Keratinocyte (primary cell): Measurements from ENCODE around the gene DPYSL5. TPM values are rescaled to one million over a fixed set of nuclear protein-coding genes. Genes with fewer than 3 reads are reported as not detected.

Experiments
- DNase-seq: peaks from one replicate; pipeline ENCODE4 v3.0.0-alpha.2; 2011; ENCODE audit warnings: low read depth, missing footprints, low spot score
- FAIRE-seq: peaks from 2 replicates; lab custom pipeline; 2011; peaks lifted over from hg19 to GRCh38; lab: Jason Lieb, UNC
- H2AFZ ChIP-seq: 2 replicates; pipeline ENCODE4 v1.6.0; 2012; ENCODE audit warnings: low read length, control low read depth, inconsistent platforms; ENCODE audit not compliant: control insufficient read depth
- H3K27ac ChIP-seq: 2 replicates; pipeline ENCODE4 v1.5.1; 2011; ENCODE audit warnings: low read length; ENCODE audit not compliant: control insufficient read depth, insufficient read depth
- H3K27me3 ChIP-seq: 3 replicates; pipeline ENCODE4 v1.6.0; 2011; ENCODE audit warnings: low read length; ENCODE audit not compliant: control insufficient read depth, insufficient read depth; ENCODE audit errors: extremely low read depth
- H3K36me3 ChIP-seq, 2 experiments: 2 replicates in 1 of 2; 3 replicates in 1 of 2; pipeline ENCODE4 v1.5.1; 2011; ENCODE audit warnings: low read length in 2 of 2, mild to moderate bottlenecking in 1 of 2; ENCODE audit not compliant: control insufficient read depth in 2 of 2, insufficient read depth in 2 of 2; ENCODE audit errors: extremely low read depth in 1 of 2
- H3K4me1 ChIP-seq: 3 replicates; pipeline ENCODE4 v1.5.1; 2011; ENCODE audit warnings: low read length; ENCODE audit not compliant: control insufficient read depth, insufficient read depth; ENCODE audit errors: extremely low read depth
- H3K4me2 ChIP-seq: 3 replicates; pipeline ENCODE4 v1.6.0; 2011; ENCODE audit warnings: low read depth, low read length; ENCODE audit not compliant: control insufficient read depth, insufficient read depth; ENCODE audit errors: extremely low read depth
- H3K4me3 ChIP-seq, 3 experiments: fragments of 200-600 bp in 1 of 3; sonication (generic) in 1 of 3; 2 replicates in 2 of 3; 3 replicates in 1 of 3; pipeline ENCODE4 v1.5.1; 2011 to 2016; ENCODE audit warnings: low read length in 3 of 3, mild to moderate bottlenecking in 3 of 3, control low read depth in 2 of 3, inconsistent platforms in 1 of 3, low read depth in 1 of 3, mixed read lengths in 1 of 3, mixed run types in 1 of 3, moderate library complexity in 1 of 3; ENCODE audit not compliant: control insufficient read depth in 2 of 3, insufficient read depth in 2 of 3; ENCODE audit errors: extremely low read depth in 1 of 3
- H3K79me2 ChIP-seq: 2 replicates; pipeline ENCODE4 v1.6.0; 2012; ENCODE audit warnings: low read length; ENCODE audit not compliant: control insufficient read depth, insufficient read depth
- H3K9ac ChIP-seq: 3 replicates; pipeline ENCODE4 v1.6.0; 2011; ENCODE audit warnings: low read length; ENCODE audit not compliant: control insufficient read depth, insufficient read depth; ENCODE audit errors: extremely low read depth
- H3K9me1 ChIP-seq: 3 replicates; pipeline ENCODE4 v1.6.0; 2011; ENCODE audit warnings: low read length; ENCODE audit not compliant: control insufficient read depth, insufficient read depth; ENCODE audit errors: extremely low read depth
- H3K9me3 ChIP-seq: 2 replicates; pipeline ENCODE4 v1.5.1; 2012; ENCODE audit warnings: low read depth, low read length; ENCODE audit not compliant: control insufficient read depth
- H4K20me1 ChIP-seq: 3 replicates; pipeline ENCODE4 v1.6.0; 2011; ENCODE audit warnings: low read length; ENCODE audit not compliant: control insufficient read depth, insufficient read depth; ENCODE audit errors: extremely low read depth
- CTCF ChIP-seq, 3 experiments: IDR thresholded peaks in 1 of 3; conservative IDR thresholded peaks in 1 of 3; optimal IDR thresholded peaks in 1 of 3; 2 replicates in 2 of 3; 3 replicates in 1 of 3; pipeline versions ENCODE3 to v1.5.1; 2011; ENCODE audit warnings: low read length in 3 of 3, mild to moderate bottlenecking in 3 of 3, moderate library complexity in 2 of 3, control low read depth in 1 of 3, inconsistent platforms in 1 of 3; ENCODE audit not compliant: insufficient read depth in 2 of 3; ENCODE audit errors: extremely low read depth in 1 of 3
- EZH2 ChIP-seq: IDR thresholded peaks from one replicate; pipeline ENCODE4 v1.6.1; 2012; ENCODE audit warnings: inconsistent platforms, mild to moderate bottlenecking, low read length, moderate library complexity
- dilution Hi-C: fragments of 300-500 bp; cut with MboI; formaldehyde crosslinking; loops from one replicate; pipeline ENCODE4 v1.7.0; 2020; ENCODE audit warnings: low sequenced_read_pairs; ENCODE audit not compliant: extremely low pct_ligation_motif_present
- polyA plus RNA-seq, 5 experiments: library from polyadenylated mRNA; depleted of rRNA in 3 of 5; stranded (reverse) in 3 of 5; stranded (forward) in 1 of 5; unstranded in 1 of 5; fragments of >200 nt; gene quantifications; 1 replicate in 1 of 5; 2 replicates in 3 of 5; 3 replicates in 1 of 5; pipeline versions ENCODE4 v1.2.1 to v1.2.3, GENCODE V29; 2011 to 2012; ENCODE audit warnings: missing spikeins in 2 of 5, low read depth in 1 of 5, low replicate concordance in 1 of 5

DPYSL5 gene
- polyA plus RNA-seq, 1 donor (not counting 4 experiments of a cell fraction or from before 2014, with no cell fraction given) = not detected

GRCh38 chr2:26927221-26927620, 79.3 kb downstream of the DPYSL5 start:
- peaks cover 9% of the 10 kb centered on the region for H3K27me3 ChIP-seq
- no peak for FAIRE-seq
- no peak overlapping the region for H3K4me2 ChIP-seq
- H4K20me1 ChIP-seq = no peaks in the 10 kb centered on the region
- dilution Hi-C loops = no loop called here
- H2AFZ ChIP-seq = no peak overlapping the region
- H3K9me1 ChIP-seq = no peaks in the 10 kb centered on the region
- H3K36me3 ChIP-seq = no peaks in the 10 kb centered on the region
- TF ChIP-seq CTCF (optimal IDR thresholded peaks at IDR 0.05 in 1 of 3, IDR thresholded peaks at IDR 0.05 in 1 of 3, conservative IDR thresholded peaks at IDR 0.05 in 1 of 3; ENCODE audit: extremely low read depth in 1 of 3, insufficient read depth in 2 of 3, low read length in 3 of 3) = no peak
- no peak for TF ChIP-seq EZH2
- H3K4me3 ChIP-seq = no peak overlapping the region
- no peaks in the 10 kb centered on the region for H3K9me3 ChIP-seq
- DNase-seq = no peak
- no peaks in the 10 kb centered on the region for H3K79me2 ChIP-seq
- H3K4me1 ChIP-seq = no peaks in the 10 kb centered on the region
- H3K27ac ChIP-seq = no peak overlapping the region
- H3K9ac ChIP-seq = no peak overlapping the region

GRCh38 chr2:26932974-26933373, 85.0 kb downstream of the DPYSL5 start:
- TF ChIP-seq CTCF (optimal IDR thresholded peaks at IDR 0.05 in 1 of 3, IDR thresholded peaks at IDR 0.05 in 1 of 3, conservative IDR thresholded peaks at IDR 0.05 in 1 of 3; ENCODE audit: extremely low read depth in 1 of 3, insufficient read depth in 2 of 3, low read length in 3 of 3) = no peak
- TF ChIP-seq EZH2 = no peak

More at GRCh38 chr2:26932974-26933373, 85.0 kb downstream of the DPYSL5 start:
- H3K9me3 ChIP-seq = no peaks in the 10 kb centered on the region
- FAIRE-seq (no peak), DNase-seq (no peak)
- no peak overlapping the region for H2AFZ ChIP-seq
- H3K9me1 ChIP-seq = no peaks in the 10 kb centered on the region
- no peak overlapping the region for H3K4me2 ChIP-seq
- no peaks in the 10 kb centered on the region for H3K36me3 ChIP-seq
- H3K79me2 ChIP-seq = no peaks in the 10 kb centered on the region
- H3K4me1 ChIP-seq = no peaks in the 10 kb centered on the region
- H3K27me3 ChIP-seq = peaks cover 14% of the 10 kb centered on the region
- no peak overlapping the region for H3K4me3 ChIP-seq
- dilution Hi-C loops = no loop called here
- H3K9ac ChIP-seq = no peak overlapping the region
- no peak overlapping the region for H3K27ac ChIP-seq
- H4K20me1 ChIP-seq = no peaks in the 10 kb centered on the region
